Left hindlimb (tissue), 1 donor: ENCODE results near the gene STX11.
"Not testable (repeated sequence)": the region's sequence is repeated elsewhere in the genome, so short reads cannot be mapped to it uniquely, and the experiment has no call there.

Experiments used
- DNase-seq: peaks from one replicate; pipeline ENCODE4 v3.0.0-alpha.2; 2018

STX11 gene

DNA sequence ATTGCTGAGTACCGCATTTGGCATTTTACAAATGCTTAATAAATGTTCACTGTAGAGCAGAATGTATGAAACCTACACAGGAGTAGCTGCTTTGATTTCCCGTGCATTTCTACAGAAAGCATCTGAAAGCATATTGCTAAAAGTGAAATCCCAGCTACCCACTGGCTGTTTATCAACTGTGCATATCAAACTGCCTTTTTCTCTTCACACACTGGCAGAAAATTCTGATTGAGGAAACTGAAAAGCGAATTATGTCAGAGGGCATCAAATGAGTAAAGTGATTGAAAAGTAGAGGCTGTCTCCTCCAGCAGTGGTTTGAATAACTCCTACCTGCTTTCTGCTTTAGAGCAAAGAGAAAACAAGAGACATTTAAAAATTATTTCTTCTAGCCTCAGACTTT lies 28.0 kb downstream of the STX11 start:
- no peak for DNase-seq

DNA sequence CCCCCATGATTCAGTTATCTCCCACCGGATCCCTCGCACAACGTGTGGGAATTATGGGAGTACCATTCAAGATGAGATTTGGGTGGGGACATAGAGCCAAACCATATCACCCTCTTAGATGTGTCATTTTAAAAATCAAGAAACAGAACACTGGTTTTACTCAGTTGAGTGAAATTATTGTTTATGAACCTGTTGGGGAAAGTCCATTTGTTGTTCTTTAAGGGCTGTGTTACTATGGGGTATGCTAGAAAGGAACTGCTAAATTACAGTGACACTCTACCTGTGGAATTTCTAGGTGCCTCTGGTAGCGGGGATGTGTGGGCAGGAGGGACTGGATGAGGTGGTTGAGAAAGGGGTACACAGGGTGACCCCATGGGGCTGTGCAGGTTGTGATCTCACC lies 28.9 kb downstream of the STX11 start:
- DNase-seq = no peak

DNA sequence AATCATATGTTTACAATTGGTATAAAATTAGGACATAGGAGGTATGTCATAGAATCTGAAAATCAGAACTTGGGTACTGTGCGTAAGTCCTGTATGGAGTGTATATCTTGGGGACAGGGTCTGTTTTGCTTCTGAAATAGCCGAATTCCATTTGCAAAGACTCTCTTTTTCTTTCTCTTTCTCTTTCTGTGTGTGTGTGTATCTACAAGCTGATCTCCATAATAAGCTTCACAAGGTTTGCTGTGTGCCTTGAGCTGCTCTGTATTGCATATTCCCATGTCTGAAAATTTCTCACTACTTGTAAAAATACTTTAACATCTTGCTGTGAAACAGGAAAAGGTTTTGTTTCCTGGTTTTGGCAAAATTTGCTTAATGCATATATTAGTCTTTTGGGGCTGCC lies 29.5 kb downstream of the STX11 start:
- no peak for DNase-seq

- DNase-seq = not testable (repeated sequence)
Observed at GRCh38 chr6:144180354-144180753, 30.0 kb downstream of the STX11 start.

DNA sequence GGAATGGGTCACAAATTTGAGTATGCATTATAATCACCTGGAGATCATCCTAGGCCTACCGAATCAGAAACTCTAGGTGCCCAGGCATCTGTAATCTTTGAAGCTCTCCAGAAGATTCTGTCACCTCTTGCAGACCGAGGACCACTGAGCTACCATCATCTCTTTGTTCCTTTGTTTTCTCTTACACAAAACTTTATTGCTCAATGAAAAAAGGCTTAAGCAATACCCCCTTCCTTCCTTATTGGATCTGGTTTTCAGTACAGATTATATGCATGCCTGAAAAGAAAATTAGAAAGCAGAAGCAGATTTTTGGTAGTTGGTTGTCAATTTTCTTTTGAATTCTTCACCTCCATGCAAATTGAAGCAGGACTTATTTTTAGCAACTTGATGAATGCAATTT lies 31.3 kb downstream of the STX11 start:
- no peak for DNase-seq

GRCh38 chr6:144184186-144184585 lies 33.9 kb downstream of the STX11 start:
- DNase-seq = not testable (repeated sequence)

GRCh38 chr6:144185133-144185836 lies 35.0 kb downstream of the STX11 start:
- no peak for DNase-seq

DNA sequence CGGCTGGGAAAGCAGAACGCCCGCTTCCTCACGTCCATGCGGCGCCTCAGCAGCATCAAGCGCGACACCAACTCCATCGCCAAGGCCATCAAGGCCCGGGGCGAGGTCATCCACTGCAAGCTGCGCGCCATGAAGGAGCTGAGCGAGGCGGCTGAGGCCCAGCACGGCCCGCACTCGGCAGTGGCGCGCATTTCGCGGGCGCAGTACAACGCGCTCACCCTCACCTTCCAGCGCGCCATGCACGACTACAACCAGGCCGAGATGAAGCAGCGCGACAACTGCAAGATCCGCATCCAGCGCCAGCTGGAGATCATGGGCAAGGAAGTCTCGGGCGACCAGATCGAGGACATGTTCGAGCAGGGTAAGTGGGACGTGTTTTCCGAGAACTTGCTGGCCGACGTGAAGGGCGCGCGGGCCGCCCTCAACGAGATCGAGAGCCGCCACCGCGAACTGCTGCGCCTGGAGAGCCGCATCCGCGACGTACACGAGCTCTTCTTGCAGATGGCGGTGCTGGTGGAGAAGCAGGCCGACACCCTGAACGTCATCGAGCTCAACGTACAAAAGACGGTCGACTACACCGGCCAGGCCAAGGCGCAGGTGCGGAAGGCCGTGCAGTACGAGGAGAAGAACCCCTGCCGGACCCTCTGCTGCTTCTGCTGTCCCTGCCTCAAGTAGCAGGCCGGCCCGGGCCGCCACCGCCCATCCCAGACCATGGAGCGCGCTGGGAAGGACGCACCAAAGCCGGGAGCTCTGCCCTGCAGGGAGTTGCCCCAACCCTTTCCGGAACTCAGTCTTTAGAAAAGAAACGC lies 36.7 kb downstream of the STX11 start:
- no peak for DNase-seq

- no peak for DNase-seq
Observed at GRCh38 chr6:144189351-144189750, 39.0 kb downstream of the STX11 start.

DNA sequence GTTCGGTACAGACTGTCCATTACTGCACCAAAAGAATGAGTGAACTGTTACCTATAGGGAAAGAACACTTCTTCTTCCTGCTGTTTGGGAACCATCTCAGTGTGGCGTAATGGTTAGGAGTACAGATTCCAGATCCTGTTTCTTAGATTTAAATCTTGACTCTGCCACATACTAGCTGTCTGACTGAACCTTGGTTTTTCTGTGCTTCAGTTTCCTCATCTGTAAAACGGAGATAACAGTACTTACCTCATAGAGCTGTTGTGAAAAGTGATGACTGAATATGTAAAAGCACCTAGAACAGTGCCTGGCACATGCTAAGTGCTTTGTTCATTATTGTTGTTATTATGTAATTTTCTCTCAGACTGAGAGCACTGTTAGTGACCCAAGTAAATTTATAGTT lies 39.8 kb downstream of the STX11 start:
- DNase-seq = no peak

GRCh38 chr6:144190593-144190992 lies 40.3 kb downstream of the STX11 start:
- DNase-seq = peak; percentile 49

DNA sequence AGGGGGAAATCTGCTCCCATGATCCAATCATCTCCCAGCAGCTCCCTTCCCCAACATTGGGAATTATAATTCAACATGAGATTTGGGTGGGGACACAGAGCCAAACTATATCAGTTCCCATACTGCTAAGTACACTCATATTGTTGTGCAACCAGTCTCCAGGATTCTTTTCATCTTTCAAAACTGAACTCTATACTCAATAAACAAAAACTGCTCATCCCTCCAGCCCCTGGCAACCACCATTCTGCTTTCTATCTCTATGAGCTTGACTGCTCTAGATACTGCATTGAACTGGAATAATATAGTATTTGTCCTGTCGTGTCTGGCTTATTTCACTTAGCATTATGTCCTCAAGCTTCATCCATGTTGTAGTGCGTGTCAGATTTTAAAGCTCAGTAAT lies 42.9 kb downstream of the STX11 start:
- DNase-seq = no peak

- no peak for DNase-seq
Observed at GRCh38 chr6:144194293-144194810, 44.0 kb downstream of the STX11 start.

DNA sequence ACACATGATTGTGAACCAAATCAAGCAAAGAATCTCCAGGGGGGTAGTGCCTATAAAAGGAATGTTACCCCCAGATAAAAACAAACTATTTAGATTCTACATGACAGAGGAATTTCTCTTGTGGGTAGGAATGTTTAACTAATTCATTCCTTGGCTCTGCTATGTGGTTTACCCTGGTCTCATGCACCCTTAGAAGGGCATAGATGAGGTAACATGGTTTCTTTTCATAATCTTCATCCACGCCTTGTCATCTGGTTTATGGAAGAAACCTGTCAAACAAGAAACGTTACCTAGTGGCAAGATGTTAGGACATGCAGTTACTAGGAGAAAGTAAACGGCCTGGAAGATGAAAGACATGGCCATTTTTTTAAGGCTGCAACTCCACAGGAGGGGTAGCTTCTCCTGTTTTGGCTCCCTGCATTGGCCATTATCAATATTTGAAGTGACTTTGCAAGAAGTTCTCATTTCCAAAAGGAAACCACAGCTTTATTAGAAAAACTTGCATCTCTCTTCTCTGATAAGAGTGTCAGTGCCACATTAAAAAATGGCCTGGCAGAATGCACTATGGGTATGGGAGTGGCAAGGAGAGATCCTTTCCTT lies 45.5 kb downstream of the STX11 start:
- DNase-seq = no peak

GRCh38 chr6:144197919-144198318 lies 47.6 kb downstream of the STX11 start:
- no peak for DNase-seq

GRCh38 chr6:144202879-144203468 lies 52.7 kb downstream of the STX11 start:
- DNase-seq = no peak

- DNase-seq = no peak
Observed at GRCh38 chr6:144211160-144211559, 60.8 kb downstream of the STX11 start.

GRCh38 chr6:144213315-144213714 lies 63.0 kb downstream of the STX11 start:
- DNase-seq = no peak

- DNase-seq = no peak
Observed at GRCh38 chr6:144214029-144214428, 63.7 kb downstream of the STX11 start.

DNA sequence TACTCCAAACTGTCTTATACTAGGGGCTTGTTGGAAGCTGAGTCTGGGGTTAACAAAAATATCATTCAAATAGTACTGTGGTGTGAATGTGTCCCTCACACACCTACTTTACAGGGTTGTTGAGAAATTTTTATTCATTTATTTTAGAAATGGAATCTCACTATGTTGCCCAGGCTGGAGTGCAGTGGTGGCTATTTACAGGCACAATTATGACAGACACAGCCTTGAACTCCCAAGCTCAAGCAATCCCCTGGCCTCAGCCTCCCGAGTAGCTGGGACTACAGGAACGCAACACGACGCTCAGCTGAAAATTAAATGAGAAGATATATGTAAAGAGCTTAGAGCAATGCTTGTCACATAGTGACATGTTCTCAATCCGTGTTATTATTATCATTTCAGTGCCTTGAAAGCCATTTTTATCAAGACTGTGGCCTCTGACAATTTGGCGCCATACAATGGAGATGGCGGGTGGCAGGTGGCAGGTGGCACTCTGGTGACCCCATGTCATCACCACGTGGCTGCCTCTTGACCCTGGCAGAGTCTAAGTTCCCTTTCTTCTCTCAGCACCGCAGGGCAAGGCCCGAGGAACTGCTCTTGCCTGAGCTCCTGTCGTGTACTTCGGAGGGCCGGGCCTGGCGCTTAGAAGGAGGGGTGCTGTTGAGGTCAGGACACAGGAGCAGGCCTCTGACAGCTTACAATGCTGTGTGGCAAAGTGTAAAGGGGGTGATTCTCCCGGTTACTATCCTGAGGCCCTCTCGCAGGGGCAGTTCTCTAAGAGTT lies 64.5 kb downstream of the STX11 start:
- DNase-seq = peak; percentile 38

- DNase-seq = no peak
Observed at GRCh38 chr6:144215402-144215931, 65.2 kb downstream of the STX11 start.
